ENCODE data around the gene PC. TPM values are rescaled to one million over a fixed set of nuclear protein-coding genes. Genes with fewer than 3 reads are reported as not detected.

The PC gene
- total and polyA plus RNA-seq, 2 experiments from 2014 or later = 18.3 to 21.7 TPM

- TF ChIP-seq ZNF462 (CRISPR knock-in tag; IDR thresholded peaks at IDR 0.05) = no peak
- TF ChIP-seq NANOG (IDR thresholded peaks at IDR 0.05; ENCODE audit: borderline replicate concordance) = no peak
- TF ChIP-seq CREB1 (CRISPR knock-in tag; IDR thresholded peaks at IDR 0.05; ENCODE audit: low read depth) = no peak
- TF ChIP-seq ETS1 (IDR thresholded peaks at IDR 0.05) = no peak
- no peak for TF ChIP-seq EZH2 (IDR thresholded peaks at IDR 0.05; ENCODE audit: low read depth, unreplicated experiment)
- no peak for TF ChIP-seq ZNF114 (CRISPR knock-in tag; IDR thresholded peaks at IDR 0.05)
Observed at GRCh38 chr11:66978229-66978628, 20.0 kb upstream of the PC start (continued).

DNA sequence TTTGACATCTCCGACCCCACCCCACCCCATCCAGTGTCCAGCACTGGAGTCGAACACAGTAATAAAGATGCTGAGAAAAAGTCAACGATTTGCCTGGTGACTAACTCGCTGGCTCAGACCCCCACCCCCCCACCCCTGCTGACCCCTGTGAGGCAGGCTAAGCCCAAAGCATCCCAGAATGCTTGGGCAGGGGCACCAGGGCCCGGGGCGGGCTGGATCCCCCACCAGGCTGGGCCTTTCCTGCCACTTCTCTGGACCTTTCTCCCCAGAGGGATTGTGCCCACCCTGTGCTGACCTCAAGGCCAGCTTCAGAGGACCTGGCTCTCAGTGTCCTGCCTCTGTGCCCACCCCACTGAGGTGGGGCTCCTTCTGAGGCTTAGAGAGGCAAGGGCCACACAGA is 18.7 kb upstream of the PC start:
- H3F3A ChIP-seq (replicated peaks; ENCODE audit: low read depth) = no peaks in the 10 kb centered on the region
- H3K79me2 ChIP-seq (replicated peaks; ENCODE audit: insufficient read depth) = no peaks in the 10 kb centered on the region
- no peak overlapping the region for H3K27ac ChIP-seq (ENCODE audit: low read depth)
- no peak for DNase-seq (ENCODE audit: low spot score)
- H4K20me1 ChIP-seq (replicated peaks; ENCODE audit: insufficient read depth) = no peaks in the 10 kb centered on the region
- no peak for TF ChIP-seq ETS1 (IDR thresholded peaks at IDR 0.05)
- no peak for ATAC-seq
- H3K4me1 Mint-ChIP-seq = peaks cover 7% of the 10 kb centered on the region; the same call in 2 of the 3 replicates
- peaks cover 5% of the 10 kb centered on the region; the same call in 1 of the 2 replicates for H3K9me2 ChIP-seq (ENCODE audit: insufficient read depth)
- peaks cover 11% of the 10 kb centered on the region; the same call in 1 of the 2 replicates for H3K4me1 ChIP-seq (ENCODE audit: insufficient read depth)
- H3K4me3 ChIP-seq = no peak overlapping the region
- no peaks in the 10 kb centered on the region for H3K27me3 ChIP-seq (ENCODE audit: insufficient read depth)
- no peaks in the 10 kb centered on the region for H3K36me3 ChIP-seq (ENCODE audit: insufficient read depth)
- peaks cover 5% of the 10 kb centered on the region for H3K36me3 Mint-ChIP-seq (ENCODE audit: low read depth)
- peaks cover 9% of the 10 kb centered on the region for H3K27me3 Mint-ChIP-seq (ENCODE audit: insufficient read depth, low read depth, poor library complexity)
- H3K4me3 Mint-ChIP-seq = no peak overlapping the region
- no peak overlapping the region for H3K27ac Mint-ChIP-seq
- H2AFZ ChIP-seq = no peak overlapping the region
- H3K4me2 ChIP-seq = no peak overlapping the region
- H3K9me3 Mint-ChIP-seq = peaks cover 11% of the 10 kb centered on the region
